H1 (cell line): Measurements from ENCODE around the gene MTR. TPM values are rescaled to one million over a fixed set of nuclear protein-coding genes. Genes with fewer than 3 reads are reported as not detected.
A peak's percentile ranks its signal among the peaks of the same experiment; 100 is the strongest.

ENCODE experiments used
- CTCF ChIA-PET: fragments of 300-600 bp; sonication (Branson Sonifier 250); formaldehyde crosslinking; loops from one replicate; lab custom pipeline; 2021; ENCODE audit not compliant: partially characterized antibody; lab: Charles Lee
- POLR2A ChIA-PET: fragments of 300-600 bp; sonication (Branson Sonifier 250); formaldehyde crosslinking; loops from one replicate; lab custom pipeline; 2021; ENCODE audit warnings: inconsistent platforms; ENCODE audit not compliant: partially characterized antibody; lab: Charles Lee
- DNase-seq, 2 experiments: peaks; one replicate each; pipeline versions ENCODE4 v3.0.0 to v3.0.0-alpha.2; 2010 to 2022; ENCODE audit warnings: low spot score in 2 of 2, low read depth in 1 of 2, mixed read lengths in 1 of 2
- FAIRE-seq: peaks from 2 replicates; lab custom pipeline; 2011; peaks lifted over from hg19 to GRCh38; lab: Jason Lieb, UNC
- H2AFZ ChIP-seq: 2 replicates; pipeline ENCODE4 v1.8.1; 2012; ENCODE audit warnings: low read length, inconsistent platforms
- H2AK5ac ChIP-seq: 2 replicates; pipeline ENCODE4 v1.6.1; 2013; ENCODE audit warnings: low read depth, low read length
- H2BK120ac ChIP-seq: replicated peaks from 2 replicates; pipeline ENCODE3; 2013; ENCODE audit warnings: low read depth, low read length, inconsistent platforms
- H2BK12ac ChIP-seq: 2 replicates; pipeline ENCODE4 v1.6.1; 2013; ENCODE audit warnings: low read depth, low read length
- H2BK15ac ChIP-seq: 2 replicates; pipeline ENCODE4 v1.6.1; 2013; ENCODE audit warnings: low read length
- H2BK20ac ChIP-seq: 2 replicates; pipeline ENCODE4 v1.6.1; 2013; ENCODE audit warnings: low read length
- H2BK5ac ChIP-seq: 2 replicates; pipeline ENCODE4 v1.6.1; 2013; ENCODE audit warnings: low read depth, low read length
- H3K14ac ChIP-seq: 2 replicates; pipeline ENCODE4 v1.6.1; 2013; ENCODE audit warnings: inconsistent platforms; ENCODE audit not compliant: insufficient read length
- H3K18ac ChIP-seq: 2 replicates; pipeline ENCODE4 v1.6.1; 2013; ENCODE audit warnings: low read length; ENCODE audit errors: extremely low read depth
- H3K23ac ChIP-seq: 2 replicates; pipeline ENCODE4 v1.6.1; 2013; ENCODE audit warnings: inconsistent platforms; ENCODE audit not compliant: insufficient read length
- H3K23me2 ChIP-seq: 2 replicates; pipeline ENCODE4 v1.6.1; 2013; ENCODE audit warnings: low read depth, low read length
- H3K27ac ChIP-seq: 2 replicates; pipeline ENCODE4 v1.6.1; 2011; ENCODE audit warnings: low read depth, low read length, inconsistent platforms
- H3K27me3 ChIP-seq, 4 experiments: replicated peaks in 1 of 4; 1 replicate in 1 of 4; 2 replicates in 3 of 4; pipeline versions ENCODE4 v1.6.1 to v1.8.1; 2011 to 2013; ENCODE audit warnings: low read length in 3 of 4, mild to moderate bottlenecking in 3 of 4, inconsistent platforms in 2 of 4, mixed read lengths in 2 of 4, moderate library complexity in 1 of 4; ENCODE audit not compliant: control insufficient read depth in 3 of 4, insufficient read depth in 3 of 4; ENCODE audit errors: extremely low read depth in 1 of 4
- H3K36me3 ChIP-seq, 4 experiments: 2 replicates each; pipeline versions ENCODE4 v1.6.1 to v1.8.1; 2011 to 2013; ENCODE audit warnings: mild to moderate bottlenecking in 4 of 4, low read length in 3 of 4, moderate library complexity in 2 of 4, control low read depth in 1 of 4, inconsistent platforms in 1 of 4; ENCODE audit not compliant: insufficient read depth in 4 of 4, control insufficient read depth in 2 of 4
- H3K4ac ChIP-seq: replicated peaks from 2 replicates; pipeline ENCODE3; 2013; ENCODE audit warnings: low read length, low read depth, mixed read lengths, inconsistent platforms; ENCODE audit not compliant: insufficient read length
- H3K4me1 ChIP-seq, 4 experiments: replicated peaks in 1 of 4; 1 replicate in 1 of 4; 2 replicates in 3 of 4; pipeline versions ENCODE4 v1.6.1 to v1.8.1; 2011 to 2013; ENCODE audit warnings: low read length in 3 of 4, inconsistent platforms in 2 of 4, mixed read lengths in 1 of 4; ENCODE audit not compliant: insufficient read depth in 4 of 4, control insufficient read depth in 3 of 4
- H3K4me2 ChIP-seq, 2 experiments: 2 replicates each; pipeline versions ENCODE4 v1.6.1 to v1.8.1; 2011 to 2013; ENCODE audit warnings: low read depth in 2 of 2, low read length in 2 of 2, control low read depth in 1 of 2, inconsistent platforms in 1 of 2, mild to moderate bottlenecking in 1 of 2; ENCODE audit not compliant: insufficient read depth in 1 of 2
- H3K4me3 ChIP-seq, 4 experiments: fragments of 200-600, 300-600 bp in 1 of 4; sonication (generic), shearing (Covaris generic), sonication (Bioruptor Twin) in 1 of 4; 2 replicates each; pipeline versions ENCODE4 v1.5.1 to v1.8.1; 2011 to 2016; ENCODE audit warnings: low read length in 4 of 4, low read depth in 3 of 4, control low read depth in 2 of 4, inconsistent platforms in 2 of 4, mild to moderate bottlenecking in 2 of 4, mixed read lengths in 1 of 4, moderate library complexity in 1 of 4; ENCODE audit not compliant: insufficient read depth in 2 of 4; ENCODE audit errors: extremely low read depth in 1 of 4
- H3K56ac ChIP-seq: replicated peaks from 2 replicates; pipeline ENCODE3; 2013; ENCODE audit warnings: low read depth, mild to moderate bottlenecking, mixed read lengths, low read length, inconsistent platforms; ENCODE audit not compliant: insufficient read length
- H3K79me1 ChIP-seq: 2 replicates; pipeline ENCODE4 v1.6.1; 2013; ENCODE audit warnings: low read depth, low read length, control low read depth
- H3K79me2 ChIP-seq, 2 experiments: 2 replicates each; pipeline versions ENCODE4 v1.6.1 to v1.8.1; 2012 to 2013; ENCODE audit warnings: low read length in 2 of 2, mild to moderate bottlenecking in 2 of 2, inconsistent platforms in 1 of 2; ENCODE audit not compliant: insufficient read depth in 2 of 2, control insufficient read depth in 1 of 2
- H3K9ac ChIP-seq, 4 experiments: replicated peaks in 1 of 4; 1 replicate in 1 of 4; 2 replicates in 3 of 4; pipeline versions ENCODE4 v1.6.1 to v1.8.1; 2011 to 2013; ENCODE audit warnings: low read depth in 3 of 4, low read length in 3 of 4, control low read depth in 2 of 4, mild to moderate bottlenecking in 2 of 4, moderate library complexity in 2 of 4, inconsistent platforms in 1 of 4; ENCODE audit errors: extremely low read depth in 1 of 4
- H3K9me3 ChIP-seq, 2 experiments: 2 replicates each; pipeline versions ENCODE4 v1.6.1 to v1.8.1; 2012 to 2013; ENCODE audit warnings: mild to moderate bottlenecking in 2 of 2, moderate library complexity in 2 of 2, control low read depth in 1 of 2, inconsistent platforms in 1 of 2, low read depth in 1 of 2, low read length in 1 of 2, mixed read lengths in 1 of 2; ENCODE audit not compliant: insufficient read depth in 2 of 2
- H4K20me1 ChIP-seq, 2 experiments: replicated peaks in 1 of 2; 2 replicates each; pipeline versions ENCODE3 to v1.8.1; 2011 to 2013; ENCODE audit warnings: inconsistent platforms in 2 of 2, low read length in 2 of 2, mild to moderate bottlenecking in 1 of 2; ENCODE audit not compliant: insufficient read depth in 2 of 2, control insufficient read depth in 1 of 2
- H4K5ac ChIP-seq: 2 replicates; pipeline ENCODE4 v1.6.1; 2013; ENCODE audit warnings: low read length, low read depth, mixed read lengths, inconsistent platforms; ENCODE audit not compliant: insufficient read length
- H4K8ac ChIP-seq: 2 replicates; pipeline ENCODE4 v1.8.0; 2013; ENCODE audit warnings: mild to moderate bottlenecking, moderate library complexity, low read length, inconsistent platforms; ENCODE audit not compliant: insufficient read depth; ENCODE audit errors: extremely low read depth
- H4K91ac ChIP-seq: replicated peaks from 2 replicates; pipeline ENCODE3; 2013; ENCODE audit warnings: low read length, mixed read lengths, inconsistent platforms; ENCODE audit not compliant: insufficient read length
- RAD21 ChIP-seq, 2 experiments: IDR thresholded peaks in 1 of 2; conservative IDR thresholded peaks in 1 of 2; 2 replicates each; pipeline ENCODE4 v1.6.1; 2011; ENCODE audit warnings: low read depth in 2 of 2, low read length in 2 of 2, improper control_type of control experiment in 1 of 2, inconsistent platforms in 1 of 2, mild to moderate bottlenecking in 1 of 2, moderate library complexity in 1 of 2
- RNF2 ChIP-seq: fragments of 200-900, 300-1000 bp; sonication (generic); IDR thresholded peaks from 2 replicates; pipeline ENCODE4 v1.7.1; 2016; ENCODE audit warnings: borderline replicate concordance, low read depth, mild to moderate bottlenecking, antibody characterized with exemption, low read length; ENCODE audit not compliant: poor library complexity, severe bottlenecking; ENCODE audit errors: missing control alignments
- WGBS, 2 experiments: shearing (Covaris generic) in 1 of 2; methylation state at CpG; one replicate each; pipeline versions ENCODE4 v1.1.6 to v1.1.7; 2013 to 2015; ENCODE audit warnings: low lambda C conversion rate in 2 of 2, mixed read lengths in 2 of 2, inconsistent platforms in 1 of 2, low coverage in 1 of 2, missing lambda C conversion rate in 1 of 2; ENCODE audit not compliant: insufficient replicate concordance in 2 of 2, insufficient coverage in 1 of 2, insufficient read length in 1 of 2; ENCODE audit errors: extremely low coverage in 1 of 2, missing lambda C conversion rate in 1 of 2; 5-methylcytosine and 5-hydroxymethylcytosine counted together
- polyA plus RNA-seq, 7 experiments: library from polyadenylated mRNA; depleted of rRNA in 3 of 7; stranded (reverse) in 5 of 7; unstranded in 2 of 7; fragments of >200 nt in 5 of 7; fragments of 200-250 nt in 2 of 7; gene quantifications; 1 replicate in 5 of 7; 2 replicates in 1 of 7; 4 replicates in 1 of 7; pipeline versions ENCODE4 v1.2.1 to v1.2.3, GENCODE V29; 2011 to 2013; ENCODE audit warnings: missing spikeins in 2 of 7, mixed read lengths in 2 of 7
- total RNA-seq: library from RNA; stranded (reverse); fragmentation: NEBNext Ultra II Directional; extraction: Animal tissue kit (Norgen Biotek cat#: 25700); gene quantifications from 2 replicates; pipeline ENCODE4 v1.2.1, GENCODE V29; 2021
- TF ChIP-seq, protein P1 (sequence below), 3 experiments: IDR thresholded peaks; 1 replicate in 2 of 3; 2 replicates in 1 of 3; pipeline versions ENCODE4 v1.5.1 to v1.6.1; 2011; ENCODE audit warnings: low read length in 3 of 3, mild to moderate bottlenecking in 3 of 3, inconsistent platforms in 2 of 3, low read depth in 1 of 3, moderate library complexity in 1 of 3; ENCODE audit not compliant: insufficient read depth in 1 of 3; ENCODE audit errors: control extremely low read depth in 1 of 3

MTR gene
- total and polyA plus RNA-seq, 2 of the 8 experiments (the other 6 are each of a cell fraction or from before 2014, with no cell fraction given) = 4.8 to 27.4 TPM

DNA sequence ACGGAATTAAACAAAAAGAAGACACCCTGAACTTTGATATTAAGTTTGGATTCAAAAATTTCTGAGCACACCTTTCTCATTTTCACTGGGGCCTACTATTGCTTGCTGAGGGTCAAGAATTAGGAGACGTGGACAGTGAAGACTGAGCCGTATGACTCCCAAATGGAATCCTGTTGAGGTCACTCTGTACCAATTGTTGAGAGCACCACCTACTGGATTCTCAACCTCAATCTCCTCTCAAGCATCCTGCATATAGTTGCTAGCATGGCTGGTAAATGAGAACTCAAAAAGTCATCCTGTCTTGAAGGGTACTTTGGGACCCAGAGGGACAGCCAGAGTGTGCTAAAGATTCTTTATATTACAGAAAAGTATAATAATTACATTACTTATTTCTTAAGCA is 20.2 kb upstream of the MTR start:
- DNase-seq (no peak), FAIRE-seq (peak; percentile 83)
- no peak overlapping the region for H3K4me3 ChIP-seq
- H3K27ac ChIP-seq = no peak overlapping the region
- H3K9me3 ChIP-seq = peaks cover 5 to 8% of the 10 kb centered on the region in 2 experiments; a peak in 2 of 4 replicates
- no peak overlapping the region for H3K14ac ChIP-seq
- no peak overlapping the region for H2BK15ac ChIP-seq
- POLR2A ChIA-PET = no interaction called here
- H3K36me3 ChIP-seq = no peaks in the 10 kb centered on the region
- 76% methylated on average over 3 of the region's 3 CpGs; no CpG with 5 or more reads in 1 of the 2 experiments for WGBS, 2 experiments
- H2BK5ac ChIP-seq = no peak overlapping the region
- H2BK120ac ChIP-seq = no peak overlapping the region
- CTCF ChIA-PET = no interaction called here
- H3K18ac ChIP-seq = no peak overlapping the region
- H3K79me1 ChIP-seq = no peaks in the 10 kb centered on the region
- no peak overlapping the region for H3K9ac ChIP-seq
- H2BK12ac ChIP-seq = no peak overlapping the region
- no peak overlapping the region for H2BK20ac ChIP-seq
- H2AK5ac ChIP-seq = no peak overlapping the region
- TF ChIP-seq, protein P1, sequence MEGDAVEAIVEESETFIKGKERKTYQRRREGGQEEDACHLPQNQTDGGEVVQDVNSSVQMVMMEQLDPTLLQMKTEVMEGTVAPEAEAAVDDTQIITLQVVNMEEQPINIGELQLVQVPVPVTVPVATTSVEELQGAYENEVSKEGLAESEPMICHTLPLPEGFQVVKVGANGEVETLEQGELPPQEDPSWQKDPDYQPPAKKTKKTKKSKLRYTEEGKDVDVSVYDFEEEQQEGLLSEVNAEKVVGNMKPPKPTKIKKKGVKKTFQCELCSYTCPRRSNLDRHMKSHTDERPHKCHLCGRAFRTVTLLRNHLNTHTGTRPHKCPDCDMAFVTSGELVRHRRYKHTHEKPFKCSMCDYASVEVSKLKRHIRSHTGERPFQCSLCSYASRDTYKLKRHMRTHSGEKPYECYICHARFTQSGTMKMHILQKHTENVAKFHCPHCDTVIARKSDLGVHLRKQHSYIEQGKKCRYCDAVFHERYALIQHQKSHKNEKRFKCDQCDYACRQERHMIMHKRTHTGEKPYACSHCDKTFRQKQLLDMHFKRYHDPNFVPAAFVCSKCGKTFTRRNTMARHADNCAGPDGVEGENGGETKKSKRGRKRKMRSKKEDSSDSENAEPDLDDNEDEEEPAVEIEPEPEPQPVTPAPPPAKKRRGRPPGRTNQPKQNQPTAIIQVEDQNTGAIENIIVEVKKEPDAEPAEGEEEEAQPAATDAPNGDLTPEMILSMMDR (IDR thresholded peaks at IDR 0.05; ENCODE audit: control extremely low read depth in 1 of 3, insufficient read depth in 1 of 3, low read depth in 1 of 3, low read length in 3 of 3) = peak in 2 of 3 experiments; percentile 49 to 69; a peak in 2 of 4 replicates
- TF ChIP-seq RAD21 (IDR thresholded peaks at IDR 0.05 in 1 of 2, conservative IDR thresholded peaks at IDR 0.05 in 1 of 2; ENCODE audit: low read depth in 2 of 2, low read length in 2 of 2) = peak; percentile 60 to 65
- TF ChIP-seq RNF2 = no peak
- no peaks in the 10 kb centered on the region for H3K79me2 ChIP-seq
- no peak overlapping the region for H3K4me2 ChIP-seq
- no peaks in the 10 kb centered on the region for H4K20me1 ChIP-seq
- H4K5ac ChIP-seq = no peak overlapping the region
- no peak overlapping the region for H2AFZ ChIP-seq
- no peak overlapping the region for H4K8ac ChIP-seq
- no peak overlapping the region for H3K56ac ChIP-seq
- no peak overlapping the region for H4K91ac ChIP-seq
- H3K4ac ChIP-seq = no peak overlapping the region
- H3K4me1 ChIP-seq = no peaks in the 10 kb centered on the region
- H3K23ac ChIP-seq = no peak overlapping the region
- H3K23me2 ChIP-seq = no peaks in the 10 kb centered on the region
- H3K27me3 ChIP-seq = no peaks in the 10 kb centered on the region
